Neuronal stem cell (in vitro differentiated cells): Measurements from ENCODE around the gene SF3B4.
A peak's percentile ranks its signal among the peaks of the same experiment; 100 is the strongest.
"Not testable (repeated sequence)": the region's sequence is repeated elsewhere in the genome, so short reads cannot be mapped to it uniquely, and the experiment has no call there.

Experiments
- DNase-seq: peaks from one replicate; pipeline ENCODE4 v3.0.0-alpha.2; 2013; ENCODE audit warnings: low spot score
- H2AFZ ChIP-seq: one replicate; pipeline ENCODE4 v1.6.1; 2013; ENCODE audit warnings: mild to moderate bottlenecking, low read length, inconsistent platforms
- H2AK5ac ChIP-seq: 2 replicates; pipeline ENCODE4 v1.6.1; 2013; ENCODE audit warnings: low read depth, mild to moderate bottlenecking, inconsistent platforms, low read length, moderate library complexity, mixed read lengths
- H2BK120ac ChIP-seq: 2 replicates; pipeline ENCODE4 v1.6.1; 2013; ENCODE audit warnings: low read depth, mild to moderate bottlenecking, inconsistent platforms, low read length, moderate library complexity, mixed read lengths
- H2BK12ac ChIP-seq: one replicate; pipeline ENCODE4 v1.6.1; 2013; ENCODE audit warnings: low read length, inconsistent platforms
- H2BK15ac ChIP-seq: 2 replicates; pipeline ENCODE4 v1.6.1; 2013; ENCODE audit warnings: mild to moderate bottlenecking, low read length, inconsistent platforms, mixed read lengths
- H2BK5ac ChIP-seq: one replicate; pipeline ENCODE4 v1.6.1; 2013; ENCODE audit warnings: inconsistent platforms, mild to moderate bottlenecking, low read length, moderate library complexity
- H3K14ac ChIP-seq: one replicate; pipeline ENCODE4 v1.6.1; 2013; ENCODE audit warnings: low read length, inconsistent platforms
- H3K18ac ChIP-seq: 2 replicates; pipeline ENCODE4 v1.6.1; 2013; ENCODE audit warnings: low read length, inconsistent platforms
- H3K23ac ChIP-seq: 2 replicates; pipeline ENCODE4 v1.6.1; 2013; ENCODE audit warnings: low read depth, mild to moderate bottlenecking, mixed read lengths, low read length, inconsistent platforms; ENCODE audit not compliant: poor library complexity
- H3K27ac ChIP-seq: replicated peaks from 3 replicates; pipeline ENCODE4 v1.5.1; 2013; ENCODE audit warnings: low read length, inconsistent platforms
- H3K27me3 ChIP-seq, 3 experiments: 2 replicates each; pipeline ENCODE4 v1.6.1; 2013; ENCODE audit warnings: low read length in 3 of 3, mild to moderate bottlenecking in 2 of 3, inconsistent platforms in 1 of 3, low read depth in 1 of 3, mixed read lengths in 1 of 3, moderate library complexity in 1 of 3; ENCODE audit not compliant: control insufficient read depth in 3 of 3, insufficient read depth in 3 of 3
- H3K36me3 ChIP-seq, 2 donors: replicated peaks in 1 of 2; 2 replicates each; pipeline ENCODE4 v1.6.1; 2013; ENCODE audit warnings: low read length in 2 of 2; ENCODE audit not compliant: control insufficient read depth in 2 of 2, insufficient read depth in 2 of 2
- H3K4ac ChIP-seq: 2 replicates; pipeline ENCODE4 v1.6.1; 2013; ENCODE audit warnings: inconsistent platforms, mild to moderate bottlenecking, low read length, moderate library complexity
- H3K4me1 ChIP-seq, 2 donors: 1 replicate in 1 of 2; 2 replicates in 1 of 2; pipeline ENCODE4 v1.6.1; 2013; ENCODE audit warnings: low read length in 2 of 2, low read depth in 1 of 2; ENCODE audit not compliant: control insufficient read depth in 2 of 2, insufficient read depth in 1 of 2
- H3K4me2 ChIP-seq: one replicate; pipeline ENCODE4 v1.6.1; 2013; ENCODE audit warnings: mild to moderate bottlenecking, low read length, inconsistent platforms; ENCODE audit not compliant: insufficient read depth, poor library complexity, severe bottlenecking
- H3K4me3 ChIP-seq, 2 donors: 2 replicates each; pipeline ENCODE4 v1.5.1; 2013; ENCODE audit warnings: low read length in 2 of 2, mild to moderate bottlenecking in 2 of 2, inconsistent platforms in 1 of 2, moderate library complexity in 1 of 2
- H3K79me1 ChIP-seq: one replicate; pipeline ENCODE4 v1.6.1; 2013; ENCODE audit warnings: low read depth, mild to moderate bottlenecking, inconsistent platforms, low read length, moderate library complexity
- H3K9ac ChIP-seq: one replicate; pipeline ENCODE4 v1.6.1; 2013; ENCODE audit warnings: mild to moderate bottlenecking, low read depth, low read length, inconsistent platforms; ENCODE audit not compliant: poor library complexity
- H3K9me3 ChIP-seq, 2 donors: replicated peaks in 1 of 2; 2 replicates each; pipeline versions ENCODE3 to v1.6.1; 2013; ENCODE audit warnings: low read length in 2 of 2, mild to moderate bottlenecking in 2 of 2, inconsistent platforms in 1 of 2, low read depth in 1 of 2, mixed read lengths in 1 of 2, moderate library complexity in 1 of 2; ENCODE audit not compliant: control insufficient read depth in 2 of 2, insufficient read depth in 1 of 2
- H4K8ac ChIP-seq: one replicate; pipeline ENCODE4 v1.6.1; 2013; ENCODE audit warnings: low read depth, mild to moderate bottlenecking, inconsistent platforms, low read length, moderate library complexity
- H4K91ac ChIP-seq: one replicate; pipeline ENCODE4 v1.6.1; 2013; ENCODE audit warnings: low read length, low read depth, mild to moderate bottlenecking, inconsistent platforms; ENCODE audit not compliant: poor library complexity
- WGBS, 2 donors: extraction: QIAGEN DNeasy Blood & Tissue Kit; methylation state at CpG; one replicate each; pipeline ENCODE4 v1.1.7; 2013; ENCODE audit warnings: missing lambda C conversion rate in 2 of 2, mixed read lengths in 1 of 2; ENCODE audit not compliant: insufficient read length in 2 of 2, insufficient replicate concordance in 1 of 2; ENCODE audit errors: extremely low coverage in 2 of 2; 5-methylcytosine and 5-hydroxymethylcytosine counted together

Gene SF3B4

DNA sequence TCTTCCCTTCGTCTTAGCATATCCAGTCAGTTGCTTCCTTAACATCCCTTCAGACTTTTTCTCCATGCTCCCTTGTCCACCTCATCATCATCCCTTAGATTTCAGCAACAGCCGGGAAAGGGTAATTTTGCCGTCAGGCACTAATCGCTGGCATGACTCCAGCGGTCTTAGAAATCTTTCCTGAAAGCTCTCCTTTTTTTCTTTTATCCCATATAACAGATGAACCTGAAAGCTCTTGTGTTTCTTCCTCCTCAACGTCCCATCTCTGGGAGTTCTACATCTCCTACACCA, 38.7 kb downstream of the SF3B4 start:
- no peak overlapping the region for H2BK5ac ChIP-seq
- no peak overlapping the region for H2BK120ac ChIP-seq
- no peaks in the 10 kb centered on the region for H3K27me3 ChIP-seq
- no peak overlapping the region for H2BK12ac ChIP-seq
- H3K27ac ChIP-seq = peak overlapping the region; percentile 97
- no peak overlapping the region for H2BK15ac ChIP-seq
- H3K14ac ChIP-seq = no peak overlapping the region
- H3K4me2 ChIP-seq = peak overlapping the region; percentile 54
- H2AK5ac ChIP-seq = no peak overlapping the region
- H3K79me1 ChIP-seq = no peaks in the 10 kb centered on the region
- peak overlapping the region; percentile 71 to 86 for H3K4me3 ChIP-seq
- H3K9me3 ChIP-seq = no peaks in the 10 kb centered on the region
- no peak overlapping the region for H4K91ac ChIP-seq
- H3K9ac ChIP-seq = no peak overlapping the region
- no CpG with 5 or more reads among the region's 6 CpGs for WGBS, 2 donors
- H3K18ac ChIP-seq = no peak overlapping the region
- H3K4ac ChIP-seq = no peak overlapping the region
- no peak overlapping the region for H4K8ac ChIP-seq
- H3K36me3 ChIP-seq = no peaks in the 10 kb centered on the region
- no peak overlapping the region for H3K23ac ChIP-seq
- no peak for DNase-seq
- peak overlapping the region; percentile 69 for H2AFZ ChIP-seq
- peaks cover 4 to 14% of the 10 kb centered on the region in 2 donors for H3K4me1 ChIP-seq

DNA sequence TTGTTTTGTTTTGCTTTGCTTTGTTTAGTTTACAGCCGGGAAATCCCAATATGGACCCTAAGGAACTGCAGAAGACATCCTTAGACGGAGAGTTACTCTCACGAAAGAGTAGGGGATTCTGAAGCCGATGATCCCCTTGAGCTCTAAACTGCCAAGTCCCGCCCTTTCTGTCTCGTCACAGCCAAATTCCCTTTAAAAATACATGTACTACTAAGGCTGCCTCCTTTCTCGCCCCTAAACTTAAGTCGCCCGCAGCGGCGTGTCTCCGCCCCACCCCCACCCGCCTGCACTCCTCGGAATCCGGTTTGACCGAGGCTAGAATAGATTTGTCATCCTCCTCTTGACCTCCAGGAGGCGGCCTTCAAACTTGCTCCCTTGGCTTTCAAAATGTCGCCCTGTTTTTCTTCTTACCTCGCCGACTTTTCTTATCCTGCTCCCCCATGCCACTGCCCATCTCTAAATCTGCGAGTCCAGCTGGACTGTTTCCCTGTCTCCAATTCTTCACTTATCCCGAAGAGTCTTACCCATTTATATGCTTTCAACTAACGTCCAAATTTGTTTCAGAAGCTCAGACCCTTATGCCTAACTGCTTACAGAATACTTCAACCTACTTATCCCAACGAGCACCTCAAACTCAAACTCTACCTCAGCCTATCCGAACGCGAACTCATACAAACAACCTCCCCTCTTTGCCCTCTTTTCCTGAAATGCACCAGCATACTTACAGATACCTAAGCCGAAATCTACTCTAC, 39.2 kb downstream of the SF3B4 start:
- no peak overlapping the region for H3K4ac ChIP-seq
- H3K9ac ChIP-seq = no peak overlapping the region
- H2BK12ac ChIP-seq = no peak overlapping the region
- no CpG with 5 or more reads among the region's 28 CpGs for WGBS, 2 donors
- peak; percentile 78 for DNase-seq
- no peaks in the 10 kb centered on the region for H3K27me3 ChIP-seq
- H4K8ac ChIP-seq = no peak overlapping the region
- peak overlapping the region; percentile 76 for H3K18ac ChIP-seq
- H3K79me1 ChIP-seq = no peaks in the 10 kb centered on the region
- H2AFZ ChIP-seq = peak overlapping the region; percentile 71
- peak overlapping the region; percentile 71 to 86 for H3K4me3 ChIP-seq
- H3K27ac ChIP-seq = peak overlapping the region; percentile 97
- H3K4me1 ChIP-seq = peaks cover 4 to 14% of the 10 kb centered on the region in 2 donors
- no peaks in the 10 kb centered on the region for H3K9me3 ChIP-seq
- H3K23ac ChIP-seq = no peak overlapping the region
- no peak overlapping the region for H2BK5ac ChIP-seq
- H3K4me2 ChIP-seq = peak overlapping the region; percentile 69
- H2BK120ac ChIP-seq = no peak overlapping the region
- no peak overlapping the region for H2BK15ac ChIP-seq
- no peak overlapping the region for H4K91ac ChIP-seq
- H3K36me3 ChIP-seq = no peaks in the 10 kb centered on the region
- H3K14ac ChIP-seq = no peak overlapping the region
- H2AK5ac ChIP-seq = no peak overlapping the region

DNA sequence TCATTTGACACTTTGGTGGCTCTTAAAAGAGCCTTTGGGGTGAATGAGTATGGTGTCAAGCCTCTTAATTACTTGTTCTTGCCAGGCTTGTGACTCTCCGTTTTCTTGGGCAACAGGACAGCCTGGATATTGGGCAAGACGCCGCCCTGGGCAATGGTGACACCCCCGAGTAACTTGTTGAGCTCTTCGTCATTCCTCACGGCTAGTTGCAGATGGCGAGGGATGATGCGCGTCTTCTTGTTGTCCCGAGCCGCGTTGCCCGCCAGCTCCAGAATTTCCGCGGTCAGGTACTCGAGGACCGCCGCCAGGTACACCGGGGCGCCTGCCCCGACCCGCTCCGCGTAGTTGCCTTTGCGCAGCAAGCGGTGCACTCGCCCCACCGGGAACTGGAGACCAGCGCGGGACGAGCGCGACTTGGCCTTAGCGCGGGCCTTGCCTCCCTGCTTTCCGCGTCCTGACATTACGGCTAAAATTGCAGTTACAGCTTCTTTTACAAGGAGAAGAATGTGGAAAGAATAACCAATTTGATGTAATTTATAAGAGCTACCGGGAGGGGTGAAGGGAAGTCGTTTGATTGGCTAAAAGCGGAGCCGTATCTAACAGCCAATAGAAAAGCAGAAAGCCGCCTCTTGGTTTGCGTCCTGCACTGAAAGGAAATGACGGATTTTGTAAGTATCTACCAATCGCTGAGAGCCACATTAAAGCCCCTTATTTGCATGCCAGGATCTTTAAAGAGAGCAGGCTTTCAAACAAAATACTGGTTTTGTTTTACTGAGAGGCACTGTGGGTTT, 40.0 kb downstream of the SF3B4 start:
- DNase-seq = peak; percentile 90
- WGBS, 2 donors = no CpG with 5 or more reads among the region's 46 CpGs
- Histone ChIP-seq H4K8ac (no peak overlapping the region), H2BK15ac (no peak overlapping the region), H3K18ac (peak overlapping the region; percentile 96), H3K9ac (peak overlapping the region; percentile 88), H2BK12ac (no peak overlapping the region), H2AFZ (peak overlapping the region; percentile 71), H3K36me3 (no peaks in the 10 kb centered on the region), H3K9me3 (no peaks in the 10 kb centered on the region), H4K91ac (no peak overlapping the region), H3K4me1 (peaks cover 4 to 14% of the 10 kb centered on the region in 2 donors), H3K4me2 (peak overlapping the region; percentile 69), H3K4ac (no peak overlapping the region), H3K4me3 (peak overlapping the region; percentile 71 to 93), H3K14ac (peak overlapping the region; percentile 65), H2BK120ac (no peak overlapping the region), H3K27ac (peak overlapping the region; percentile 97), H2AK5ac (no peak overlapping the region), H3K79me1 (no peaks in the 10 kb centered on the region), H2BK5ac (no peak overlapping the region), H3K27me3 (no peaks in the 10 kb centered on the region), H3K23ac (peak overlapping the region; percentile 96)

DNA sequence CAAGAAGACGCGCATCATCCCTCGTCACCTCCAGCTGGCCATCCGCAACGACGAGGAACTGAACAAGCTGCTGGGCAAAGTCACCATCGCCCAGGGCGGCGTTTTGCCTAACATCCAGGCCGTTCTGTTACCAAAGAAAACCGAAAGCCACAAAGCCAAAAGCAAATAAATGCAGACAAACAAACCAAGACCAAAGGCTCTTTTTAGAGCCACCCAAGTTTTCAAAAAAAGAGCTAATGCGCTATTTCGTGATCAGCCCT, 40.5 kb downstream of the SF3B4 start:
- H3K27me3 ChIP-seq, H2AK5ac ChIP-seq, H4K91ac ChIP-seq, H2BK120ac ChIP-seq, H3K4ac ChIP-seq, H3K79me1 ChIP-seq, H3K14ac ChIP-seq, H2BK15ac ChIP-seq, DNase-seq, H2BK5ac ChIP-seq, H3K36me3 ChIP-seq, H2BK12ac ChIP-seq, H2AFZ ChIP-seq, H4K8ac ChIP-seq, H3K9me3 ChIP-seq: not testable (repeated sequence)
- Histone ChIP-seq H3K27ac (peak overlapping the region; percentile 91), H3K9ac (peak overlapping the region; percentile 88), H3K4me2 (peak overlapping the region; percentile 63), H3K4me1 (peaks cover 4 to 14% of the 10 kb centered on the region in 2 donors), H3K23ac (peak overlapping the region; percentile 97), H3K4me3 (peak overlapping the region; percentile 71 to 93), H3K18ac (peak overlapping the region; percentile 95)
- WGBS, 2 donors = no CpG with 5 or more reads among the region's 13 CpGs
